HUES64 (cell line): Measurements from ENCODE around the gene SEMA4D.

ENCODE experiments used
- H3K27ac ChIP-seq: 2 replicates; pipeline ENCODE4 v1.7.0; 2013; ENCODE audit warnings: low read depth, low read length, inconsistent platforms
- H3K27me3 ChIP-seq: 2 replicates; pipeline ENCODE4 v1.6.1; 2013; ENCODE audit warnings: mild to moderate bottlenecking, low read length; ENCODE audit not compliant: insufficient read depth
- H3K36me3 ChIP-seq: 2 replicates; pipeline ENCODE4 v1.6.1; 2013; ENCODE audit warnings: mild to moderate bottlenecking, low read length; ENCODE audit not compliant: insufficient read depth
- H3K4me1 ChIP-seq: 2 replicates; pipeline ENCODE4 v1.6.1; 2013; ENCODE audit warnings: mild to moderate bottlenecking, low read length, moderate library complexity; ENCODE audit not compliant: insufficient read depth
- H3K4me3 ChIP-seq: 2 replicates; pipeline ENCODE4 v1.5.1; 2013; ENCODE audit warnings: mild to moderate bottlenecking, low read length, moderate library complexity
- H3K9ac ChIP-seq: 2 replicates; pipeline ENCODE4 v1.6.1; 2013; ENCODE audit warnings: mild to moderate bottlenecking, low read depth, low read length
- H3K9me3 ChIP-seq: 2 replicates; pipeline ENCODE4 v1.6.1; 2013; ENCODE audit warnings: low read depth, low read length; ENCODE audit not compliant: insufficient read depth
- WGBS: fragments of 150-250, 120-280 bp; methylation state at CpG from one replicate; pipeline ENCODE4 v1.1.7; 2013; ENCODE audit warnings: missing lambda C conversion rate; 5-methylcytosine and 5-hydroxymethylcytosine counted together

SEMA4D gene

DNA sequence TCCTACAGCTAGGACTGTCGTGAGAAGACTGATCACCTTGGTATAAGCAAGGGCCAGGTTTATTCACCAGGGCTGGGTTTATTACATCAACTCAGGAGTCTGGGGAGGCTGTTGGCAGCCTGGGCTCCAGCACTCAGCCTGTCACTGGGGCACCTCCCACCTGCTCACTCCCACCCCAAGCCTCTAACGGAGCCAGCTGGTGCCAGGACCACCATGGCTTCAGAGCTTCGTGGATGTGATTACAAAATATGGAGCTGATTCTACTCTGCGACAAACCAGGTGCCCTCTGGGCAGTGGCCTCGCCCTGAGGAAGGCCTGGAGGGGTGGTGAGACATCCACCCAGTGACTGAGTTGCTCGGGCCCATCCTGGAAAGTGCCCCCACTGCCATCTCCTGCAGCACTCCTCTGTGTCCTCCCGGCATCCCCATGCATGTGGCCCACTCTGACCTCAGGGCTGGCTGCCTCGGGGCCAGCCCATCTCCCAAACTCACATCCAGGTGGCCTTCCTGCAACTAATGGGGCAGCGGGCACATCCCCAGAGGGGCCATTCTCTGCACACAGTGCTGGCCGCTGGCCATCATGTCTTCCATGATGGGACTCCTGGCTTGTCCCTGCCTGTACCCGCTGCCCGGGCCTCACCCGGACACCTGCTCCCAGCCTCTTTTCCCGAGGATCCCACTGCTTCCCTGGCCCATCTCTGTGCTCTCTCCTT, 130.0 kb downstream of the SEMA4D start:
- Histone ChIP-seq H3K9ac (no peak overlapping the region), H3K4me3 (no peak overlapping the region), H3K27me3 (no peaks in the 10 kb centered on the region), H3K9me3 (no peaks in the 10 kb centered on the region), H3K4me1 (no peaks in the 10 kb centered on the region), H3K27ac (no peak overlapping the region), H3K36me3 (no peaks in the 10 kb centered on the region)
- WGBS: 93% methylated on average over 14 of the region's 14 CpGs

DNA sequence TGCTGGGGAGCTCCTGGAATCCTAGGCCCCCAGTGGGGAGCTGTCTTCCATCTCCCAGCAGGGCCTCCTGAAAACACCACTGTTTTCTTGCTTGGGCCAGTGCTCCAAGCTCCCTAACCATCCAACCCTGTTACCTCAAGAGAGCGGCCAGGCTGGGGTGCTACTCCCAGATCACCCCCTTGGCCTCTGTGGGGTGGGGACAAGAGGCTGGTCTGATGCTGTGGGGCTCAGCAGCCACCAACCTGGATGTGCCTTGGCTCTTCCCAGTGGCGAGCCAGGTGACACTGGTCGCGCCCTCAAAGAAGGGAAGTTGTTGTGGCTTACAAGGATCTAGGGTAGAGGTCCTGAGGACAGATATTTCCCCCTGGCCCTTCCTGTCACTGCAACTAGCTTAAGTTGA, 130.6 kb downstream of the SEMA4D start:
- Histone ChIP-seq H3K27me3 (no peaks in the 10 kb centered on the region), H3K4me3 (no peak overlapping the region), H3K9ac (no peak overlapping the region), H3K27ac (no peak overlapping the region), H3K9me3 (no peaks in the 10 kb centered on the region), H3K4me1 (no peaks in the 10 kb centered on the region), H3K36me3 (peaks cover 5% of the 10 kb centered on the region)
- 98% methylated on average over 4 of the region's 4 CpGs for WGBS

DNA sequence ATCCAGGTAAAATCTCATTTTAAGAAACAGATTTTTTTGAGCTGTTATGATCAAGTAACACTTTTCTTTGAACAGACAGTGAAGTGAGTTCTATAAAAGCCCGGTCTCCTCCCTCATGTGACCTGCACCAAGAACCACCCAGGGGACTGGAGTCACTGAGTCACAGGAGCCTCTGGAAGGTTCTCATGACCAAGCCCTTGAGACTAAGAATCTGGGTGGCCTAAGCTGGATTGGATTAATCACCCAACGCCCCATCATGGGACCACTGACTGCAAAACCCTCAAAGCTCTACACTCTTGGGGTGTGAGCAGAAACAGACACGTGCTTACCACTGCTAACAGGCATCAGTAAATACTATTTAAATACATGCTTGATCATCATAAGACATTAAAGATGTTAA, 131.2 kb downstream of the SEMA4D start:
- Histone ChIP-seq H3K9me3 (no peaks in the 10 kb centered on the region), H3K4me1 (no peaks in the 10 kb centered on the region), H3K4me3 (no peak overlapping the region), H3K9ac (no peak overlapping the region), H3K27ac (no peak overlapping the region), H3K27me3 (no peaks in the 10 kb centered on the region), H3K36me3 (peaks cover 11% of the 10 kb centered on the region)
- WGBS: 90% methylated on average over 3 of the region's 3 CpGs

DNA sequence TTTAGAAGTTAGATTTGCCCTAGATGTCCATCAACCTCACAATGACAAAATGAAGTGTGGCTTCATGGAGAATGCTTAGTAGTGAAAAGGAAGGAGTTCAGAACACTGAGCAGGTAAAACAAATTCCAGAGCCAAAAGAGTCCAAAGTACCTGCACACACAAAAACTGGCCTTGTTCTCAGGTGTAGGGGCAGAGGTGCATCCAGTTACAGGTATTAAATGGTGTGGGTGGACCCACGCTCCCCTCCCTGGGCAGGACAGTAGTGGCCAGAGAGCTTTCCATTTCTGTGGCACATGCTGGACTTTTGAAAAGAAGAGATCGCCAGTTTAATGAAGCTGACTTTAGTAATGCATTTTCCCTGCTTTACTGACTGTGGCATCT, 132.4 kb downstream of the SEMA4D start:
- H3K9me3 ChIP-seq: no peaks in the 10 kb centered on the region
- H3K27me3 ChIP-seq: no peaks in the 10 kb centered on the region
- H3K4me3 ChIP-seq: no peak overlapping the region
- H3K36me3 ChIP-seq: peaks cover 22% of the 10 kb centered on the region
- H3K9ac ChIP-seq: no peak overlapping the region
- no peak overlapping the region for H3K27ac ChIP-seq
- 96% methylated on average over 2 of the region's 2 CpGs for WGBS
- H3K4me1 ChIP-seq: no peaks in the 10 kb centered on the region

DNA sequence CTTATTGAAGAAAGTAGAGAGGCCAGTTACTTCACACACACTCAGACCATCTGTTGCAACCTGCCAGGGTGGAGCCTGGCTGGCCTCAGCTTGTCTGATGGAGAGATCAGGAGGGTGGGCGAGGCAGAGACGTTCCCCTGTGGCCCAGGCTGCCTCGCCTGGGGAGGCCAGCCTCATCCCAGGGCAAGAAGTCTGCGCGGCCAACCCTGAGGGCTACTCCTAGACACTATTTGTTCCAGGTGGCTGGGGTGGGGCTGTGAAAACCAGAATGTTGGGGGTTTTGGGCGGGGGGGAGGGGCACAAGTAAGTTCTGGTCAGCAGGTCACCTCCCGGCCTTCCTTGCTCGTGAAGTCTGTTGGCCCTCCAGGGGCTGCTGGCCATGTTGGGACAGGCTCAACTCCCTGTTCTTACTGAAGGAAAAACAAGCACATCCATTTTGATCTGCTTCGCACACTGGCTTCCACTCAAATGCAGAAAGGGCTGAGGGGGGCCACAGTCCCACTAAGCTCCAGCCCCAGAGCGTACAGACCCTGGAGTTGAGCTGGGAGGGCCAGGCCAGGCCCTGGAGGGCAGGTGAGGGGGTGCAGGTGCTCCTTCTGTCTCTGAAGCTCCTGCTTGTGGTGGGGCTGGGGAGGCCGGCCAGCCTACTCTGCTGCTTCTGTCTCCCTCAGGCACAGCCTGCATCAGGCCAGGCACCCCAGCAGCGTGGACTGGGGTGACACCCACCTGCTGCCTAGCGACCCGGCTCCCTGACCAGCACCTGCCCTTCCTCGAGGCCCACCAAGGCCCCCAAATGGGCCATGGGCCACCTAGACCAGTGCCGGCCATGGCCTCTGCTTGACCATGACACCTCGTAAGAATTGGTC, 133.0 kb downstream of the SEMA4D start:
- Histone ChIP-seq H3K9ac (no peak overlapping the region), H3K36me3 (peaks cover 29% of the 10 kb centered on the region), H3K27me3 (no peaks in the 10 kb centered on the region), H3K27ac (no peak overlapping the region), H3K4me1 (no peaks in the 10 kb centered on the region), H3K9me3 (no peaks in the 10 kb centered on the region), H3K4me3 (no peak overlapping the region)
- WGBS: 94% methylated on average over 17 of the region's 17 CpGs

DNA sequence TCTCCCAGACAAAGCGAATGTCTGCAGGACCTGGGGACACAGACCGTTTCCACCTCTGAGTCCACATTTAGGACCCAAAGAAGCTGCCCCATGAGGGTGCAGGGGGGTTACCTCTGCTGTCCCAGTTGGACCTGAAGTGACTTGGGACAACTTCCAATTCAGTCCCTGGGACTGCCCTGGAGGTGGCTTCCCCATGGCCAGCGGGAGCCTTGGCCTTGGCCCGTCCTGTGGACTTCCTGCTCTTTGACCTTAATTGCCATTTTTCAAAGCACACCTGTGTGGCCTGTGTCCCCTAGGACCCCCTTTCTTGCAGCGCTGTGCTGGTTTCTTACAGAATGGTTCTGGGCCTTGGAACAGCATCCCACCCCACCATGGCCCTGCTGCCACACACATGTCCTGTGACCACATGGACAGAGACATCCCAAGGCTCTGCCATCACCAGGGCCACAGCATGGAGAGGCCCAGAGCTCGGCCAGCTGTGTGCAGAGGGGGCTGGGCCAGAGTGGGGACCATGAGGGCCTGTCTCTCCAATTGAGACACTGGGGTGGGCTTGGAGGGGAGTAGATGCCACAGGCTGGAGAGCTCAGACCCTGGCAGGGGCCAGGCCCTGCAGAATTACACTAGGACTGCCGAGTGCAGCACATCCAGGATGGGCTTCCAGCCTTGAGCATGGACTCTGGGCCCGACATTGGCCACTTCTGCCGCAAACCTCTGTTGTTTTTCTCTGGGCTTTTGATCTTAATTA, 133.8 kb downstream of the SEMA4D start:
- no peak overlapping the region for H3K27ac ChIP-seq
- H3K27me3 ChIP-seq: no peaks in the 10 kb centered on the region
- H3K4me1 ChIP-seq: no peaks in the 10 kb centered on the region
- H3K36me3 ChIP-seq: peaks cover 37% of the 10 kb centered on the region
- no peaks in the 10 kb centered on the region for H3K9me3 ChIP-seq
- H3K4me3 ChIP-seq: no peak overlapping the region
- 93% methylated on average over 9 of the region's 9 CpGs for WGBS
- H3K9ac ChIP-seq: no peak overlapping the region

DNA sequence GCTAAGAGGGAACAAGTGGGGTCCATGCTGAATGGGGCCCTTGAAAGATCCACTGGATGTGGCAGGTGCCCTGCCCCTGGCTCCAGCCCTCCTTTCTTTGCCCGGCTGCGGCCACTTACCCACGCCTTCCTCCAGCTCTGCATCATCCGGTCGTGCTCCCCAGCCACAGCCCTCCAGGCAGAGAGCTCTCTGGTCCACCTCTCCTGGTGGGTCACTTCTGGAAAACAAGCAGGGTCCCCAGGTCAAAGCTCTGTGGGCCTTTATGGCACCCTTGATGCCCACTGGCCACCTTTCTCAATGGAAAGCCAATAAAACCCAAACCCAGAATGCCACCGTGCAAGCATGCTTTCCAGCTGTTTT, 134.6 kb downstream of the SEMA4D start:
- Histone ChIP-seq H3K9me3 (no peaks in the 10 kb centered on the region), H3K9ac (no peak overlapping the region), H3K36me3 (peaks cover 45% of the 10 kb centered on the region), H3K4me1 (no peaks in the 10 kb centered on the region), H3K4me3 (no peak overlapping the region), H3K27me3 (no peaks in the 10 kb centered on the region), H3K27ac (no peak overlapping the region)
- 90% methylated on average over 6 of the region's 6 CpGs for WGBS

DNA sequence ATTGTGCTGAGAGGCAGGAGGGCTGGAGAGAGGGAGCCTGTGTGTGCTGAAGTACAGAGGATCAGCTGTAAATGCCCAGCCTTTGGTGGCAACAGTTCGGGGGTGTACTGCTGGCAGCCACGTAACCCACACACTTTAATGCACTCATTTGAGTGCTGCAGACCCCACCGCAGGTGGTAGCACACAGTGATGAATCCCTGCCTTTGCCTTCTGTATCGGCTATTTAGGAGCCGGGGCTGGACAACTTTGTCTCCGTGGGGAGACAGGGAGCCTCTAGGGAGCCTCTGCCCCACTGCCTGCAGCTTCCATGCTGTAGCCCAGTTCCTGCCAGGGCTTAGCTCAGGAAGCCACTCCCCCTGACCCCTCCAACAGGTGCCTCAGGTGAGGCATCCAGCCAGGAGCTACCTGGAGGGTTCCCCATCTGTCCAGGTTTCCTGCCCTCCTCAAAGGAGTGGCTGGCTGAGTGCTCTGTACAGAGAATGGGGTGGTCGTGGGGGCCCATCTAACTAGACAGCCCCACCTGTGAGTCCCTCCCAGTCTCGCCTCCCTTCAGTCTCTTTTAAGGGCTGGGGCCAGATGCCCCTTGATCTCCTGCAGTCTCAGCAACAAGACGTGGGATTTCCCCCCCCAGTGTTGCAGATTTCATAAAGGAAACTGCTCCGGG, 135.1 kb downstream of the SEMA4D start:
- Histone ChIP-seq H3K9me3 (no peaks in the 10 kb centered on the region), H3K9ac (no peak overlapping the region), H3K4me1 (no peaks in the 10 kb centered on the region), H3K27me3 (no peaks in the 10 kb centered on the region), H3K4me3 (no peak overlapping the region), H3K27ac (no peak overlapping the region), H3K36me3 (peaks cover 50% of the 10 kb centered on the region)
- 94% methylated on average over 10 of the region's 10 CpGs for WGBS

DNA sequence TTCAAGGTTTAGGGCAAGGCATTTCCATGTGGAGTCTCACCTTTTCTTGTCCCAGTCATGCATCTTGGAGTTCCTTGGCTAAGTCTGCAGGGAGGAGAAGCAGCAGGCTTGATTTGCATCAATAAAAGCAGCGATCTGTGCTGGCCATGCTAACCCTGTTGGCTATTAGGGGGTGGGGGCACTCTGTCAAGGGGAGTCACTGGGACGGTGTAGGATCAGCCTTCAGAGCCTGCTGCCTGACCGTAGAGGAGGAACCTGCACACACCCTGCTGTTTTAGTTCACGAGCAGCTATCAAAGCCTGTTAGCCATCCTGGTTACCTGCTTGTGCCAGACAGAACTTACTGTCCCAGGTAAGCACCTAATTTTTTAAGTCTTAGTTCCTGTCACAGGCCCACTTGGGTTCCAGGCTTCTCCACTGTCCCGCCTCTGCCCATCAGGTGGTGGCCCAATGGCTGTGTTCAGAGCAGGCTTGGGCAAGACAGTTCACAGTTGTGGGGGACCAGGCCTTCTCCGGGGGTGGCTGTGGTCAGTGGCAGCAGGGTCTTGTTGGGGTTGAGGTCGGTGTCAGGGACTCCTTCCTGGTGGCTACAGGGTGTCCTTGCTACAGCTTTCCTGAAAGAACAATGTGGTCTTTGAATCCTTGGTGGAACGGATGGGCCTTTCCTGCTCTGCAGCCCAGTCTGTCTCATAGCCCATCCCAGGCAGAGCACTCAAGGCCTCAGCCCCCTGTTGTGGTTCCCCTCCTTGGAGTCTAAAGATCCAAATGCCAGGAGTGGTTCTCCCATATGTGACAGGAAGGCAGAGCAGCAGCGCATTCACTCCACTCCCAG, 135.9 kb downstream of the SEMA4D start:
- 92% methylated on average over 9 of the region's 9 CpGs for whole genome bisulfite sequencing
- Histone ChIP-seq H3K9ac (no peak overlapping the region), H3K27ac (no peak overlapping the region), H3K27me3 (no peaks in the 10 kb centered on the region), H3K9me3 (no peaks in the 10 kb centered on the region), H3K4me3 (no peak overlapping the region), H3K4me1 (no peaks in the 10 kb centered on the region), H3K36me3 (peaks cover 57% of the 10 kb centered on the region)

DNA sequence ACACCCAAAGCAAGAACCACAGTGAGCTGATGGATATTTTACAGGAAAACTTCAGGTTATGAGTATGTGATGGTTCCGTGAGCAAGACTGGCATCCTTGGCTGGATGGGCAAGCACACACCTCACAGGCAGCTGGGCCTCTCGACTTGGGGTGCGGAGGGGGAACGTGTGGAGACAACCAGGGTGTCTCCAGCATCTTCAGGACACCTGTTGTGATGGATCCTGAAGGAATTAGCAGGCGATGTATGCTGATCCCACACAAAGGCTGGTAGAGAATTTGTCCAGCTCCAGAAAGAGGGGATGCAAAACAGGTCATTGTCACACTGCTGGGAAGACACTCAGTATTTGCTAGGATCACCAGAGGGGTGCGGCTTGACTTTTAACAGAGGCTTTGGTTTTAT, 136.9 kb downstream of the SEMA4D start:
- Histone ChIP-seq H3K4me3 (no peak overlapping the region), H3K9me3 (no peaks in the 10 kb centered on the region), H3K4me1 (no peaks in the 10 kb centered on the region), H3K27ac (no peak overlapping the region), H3K9ac (no peak overlapping the region), H3K27me3 (no peaks in the 10 kb centered on the region), H3K36me3 (peaks cover 67% of the 10 kb centered on the region)
- WGBS: 97% methylated on average over 6 of the region's 6 CpGs
